ENCODE results near the gene LDB3.

Gene LDB3

GRCh38 chr10:86685893-86686632 is 17.8 kb downstream of the LDB3 start:
- no peak for DNase-seq (ENCODE audit: low read depth)

GRCh38 chr10:86686972-86687371 is 18.7 kb downstream of the LDB3 start:
- DNase-seq (ENCODE audit: low read depth) = no peak

GRCh38 chr10:86687750-86688149 is 19.4 kb downstream of the LDB3 start:
- no peak for DNase-seq (ENCODE audit: low read depth)

GRCh38 chr10:86688398-86688921 is 20.1 kb downstream of the LDB3 start:
- DNase-seq (ENCODE audit: low read depth) = no peak

DNA sequence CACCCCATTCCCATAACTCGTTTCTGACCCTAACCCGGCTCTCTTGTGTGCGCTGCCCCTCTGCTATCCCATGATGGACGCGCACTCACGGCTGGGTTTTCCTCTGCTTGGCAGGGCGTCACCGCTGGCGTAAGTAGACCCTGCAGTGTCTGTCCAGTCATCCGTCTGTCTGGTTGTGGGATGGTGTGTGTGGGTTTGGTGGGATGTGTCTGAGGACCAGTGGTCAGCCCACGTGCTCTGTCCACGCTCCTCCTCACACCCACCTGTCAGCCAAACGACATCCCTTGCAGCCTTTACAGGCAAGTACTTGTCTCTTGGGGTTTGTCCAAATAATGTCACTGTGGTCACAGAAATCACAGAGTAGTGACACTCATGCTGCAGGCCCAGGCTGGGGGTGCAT is 20.8 kb downstream of the LDB3 start:
- no peak for DNase-seq (ENCODE audit: low read depth)

DNA sequence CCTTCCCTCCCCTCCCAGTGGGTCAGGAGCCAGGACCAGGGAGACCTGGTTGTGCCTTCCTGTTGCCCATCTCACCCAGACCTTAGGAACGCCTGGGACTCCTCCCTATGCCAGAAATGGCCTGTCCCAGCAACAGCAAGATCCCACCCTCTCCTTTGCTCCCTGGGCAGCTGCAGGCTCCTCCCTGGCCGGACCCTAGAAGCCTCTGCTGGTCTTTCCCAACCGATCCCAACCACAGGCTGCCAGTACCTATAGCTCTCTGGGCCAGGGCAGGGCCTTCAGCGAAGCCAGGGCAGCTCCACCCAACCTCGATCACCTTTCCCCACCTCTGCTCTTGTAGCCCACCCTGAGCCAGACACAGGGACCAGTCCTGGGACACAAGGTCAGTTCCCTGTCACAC is 21.9 kb downstream of the LDB3 start:
- no peak for DNase-seq (ENCODE audit: low read depth)

- no peak for DNase-seq (ENCODE audit: low read depth)
These were observed 22.4 kb downstream of the LDB3 start for GRCh38 chr10:86690657-86691084.

DNA sequence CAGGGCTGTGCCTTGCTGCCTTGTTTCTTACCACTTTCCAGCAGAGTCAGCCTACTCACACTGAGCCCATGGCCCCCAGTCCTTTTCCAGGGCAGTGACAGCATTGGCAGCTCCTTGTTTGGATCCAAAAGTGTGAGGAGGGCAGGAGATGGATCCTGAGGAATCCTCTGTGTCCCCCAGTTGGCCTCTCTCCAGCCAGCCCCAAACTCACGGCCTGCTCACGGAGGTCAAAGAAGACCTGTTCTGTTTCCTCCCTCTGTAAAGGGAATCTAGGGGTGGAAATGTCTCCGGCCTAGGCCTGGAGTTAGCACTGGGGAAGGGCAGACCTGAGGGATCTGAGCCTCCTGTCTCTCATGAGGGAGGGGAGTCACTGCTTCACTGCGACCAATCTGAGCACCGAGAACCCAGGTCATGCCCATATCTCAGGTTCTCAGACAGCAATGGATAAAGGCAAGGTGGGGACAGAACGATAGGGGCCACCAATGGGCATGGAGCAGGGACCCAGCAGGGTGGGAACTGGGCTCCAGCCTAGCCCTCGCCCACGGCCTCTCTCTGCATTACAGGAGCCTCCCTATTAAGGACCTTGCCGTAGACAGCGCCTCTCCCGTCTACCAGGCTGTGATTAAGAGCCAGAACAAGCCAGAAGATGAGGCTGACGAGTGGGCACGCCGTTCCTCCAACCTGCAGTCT is 23.2 kb downstream of the LDB3 start:
- no peak for DNase-seq (ENCODE audit: low read depth)

GRCh38 chr10:86692023-86692514 is 23.8 kb downstream of the LDB3 start:
- no peak for DNase-seq (ENCODE audit: low read depth)

DNA sequence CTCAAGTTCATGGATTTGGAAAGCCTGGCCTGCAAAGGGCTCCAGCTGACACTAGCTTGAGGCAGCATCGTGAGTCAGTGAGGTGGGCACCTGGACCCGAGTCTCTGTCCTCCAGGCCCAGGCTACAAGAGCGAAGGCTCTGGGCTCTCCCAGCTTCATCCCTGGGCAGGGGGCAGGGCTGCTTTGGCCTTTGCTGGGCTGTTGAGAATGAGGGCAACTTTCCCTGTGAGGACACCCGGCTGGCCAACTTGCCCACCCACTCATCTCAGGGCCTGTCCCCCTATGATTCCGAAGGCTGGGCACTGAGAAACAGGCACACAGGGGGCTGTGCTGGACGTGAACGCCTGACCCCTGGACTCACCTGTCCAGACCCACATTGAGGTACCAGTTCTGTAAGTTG is 24.4 kb downstream of the LDB3 start:
- no peak for DNase-seq (ENCODE audit: low read depth)

DNA sequence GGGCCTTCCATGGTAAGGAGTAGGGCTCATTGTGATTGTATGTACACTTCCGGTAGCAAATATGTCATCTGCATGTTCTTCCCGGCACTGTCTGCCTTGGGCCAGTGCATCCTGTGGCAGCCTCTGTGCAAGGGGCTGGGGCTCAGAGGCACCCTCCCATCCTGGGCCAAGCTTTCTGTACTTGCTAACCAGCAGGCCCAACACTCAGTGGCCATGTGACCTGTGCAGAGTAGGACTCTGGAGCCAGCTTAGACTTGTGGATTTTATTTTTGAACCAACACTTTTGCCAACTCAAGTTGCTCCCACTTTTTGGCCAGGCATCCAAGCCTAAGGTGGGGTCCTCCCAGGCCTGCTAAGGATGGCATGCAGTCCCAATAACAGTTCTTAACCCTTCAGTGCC is 25.0 kb downstream of the LDB3 start:
- no peak for DNase-seq (ENCODE audit: low read depth)

- DNase-seq (ENCODE audit: low read depth) = no peak
These were observed 25.5 kb downstream of the LDB3 start for GRCh38 chr10:86693721-86694369.

- no peak for DNase-seq (ENCODE audit: low read depth)
These were observed 30.1 kb downstream of the LDB3 start for GRCh38 chr10:86698207-86698940.

GRCh38 chr10:86699125-86699524 is 30.8 kb downstream of the LDB3 start:
- DNase-seq (ENCODE audit: low read depth) = no peak

DNA sequence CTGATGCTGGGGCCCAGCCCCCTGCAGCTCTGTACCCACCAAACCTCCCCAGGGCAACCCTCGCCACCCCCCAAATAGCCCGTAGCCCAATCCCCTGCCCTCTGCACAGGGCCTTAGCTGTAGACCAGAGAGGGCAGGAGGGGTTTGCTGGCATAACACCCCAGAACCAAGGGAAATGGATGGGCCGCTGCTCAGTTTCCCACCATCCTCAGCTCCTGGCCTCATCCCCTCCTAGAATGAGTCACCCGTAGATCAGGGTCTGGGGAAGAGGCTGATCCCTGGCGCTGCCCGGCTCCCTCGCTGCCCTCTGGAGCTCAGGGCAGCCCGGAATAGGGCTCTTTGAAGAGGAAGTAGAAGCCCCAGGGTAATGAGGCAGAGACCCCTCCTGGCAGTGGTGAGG is 31.2 kb downstream of the LDB3 start:
- no peak for DNase-seq (ENCODE audit: low read depth)

- DNase-seq (ENCODE audit: low read depth) = no peak
These were observed 31.9 kb downstream of the LDB3 start for GRCh38 chr10:86699991-86700840.

DNA sequence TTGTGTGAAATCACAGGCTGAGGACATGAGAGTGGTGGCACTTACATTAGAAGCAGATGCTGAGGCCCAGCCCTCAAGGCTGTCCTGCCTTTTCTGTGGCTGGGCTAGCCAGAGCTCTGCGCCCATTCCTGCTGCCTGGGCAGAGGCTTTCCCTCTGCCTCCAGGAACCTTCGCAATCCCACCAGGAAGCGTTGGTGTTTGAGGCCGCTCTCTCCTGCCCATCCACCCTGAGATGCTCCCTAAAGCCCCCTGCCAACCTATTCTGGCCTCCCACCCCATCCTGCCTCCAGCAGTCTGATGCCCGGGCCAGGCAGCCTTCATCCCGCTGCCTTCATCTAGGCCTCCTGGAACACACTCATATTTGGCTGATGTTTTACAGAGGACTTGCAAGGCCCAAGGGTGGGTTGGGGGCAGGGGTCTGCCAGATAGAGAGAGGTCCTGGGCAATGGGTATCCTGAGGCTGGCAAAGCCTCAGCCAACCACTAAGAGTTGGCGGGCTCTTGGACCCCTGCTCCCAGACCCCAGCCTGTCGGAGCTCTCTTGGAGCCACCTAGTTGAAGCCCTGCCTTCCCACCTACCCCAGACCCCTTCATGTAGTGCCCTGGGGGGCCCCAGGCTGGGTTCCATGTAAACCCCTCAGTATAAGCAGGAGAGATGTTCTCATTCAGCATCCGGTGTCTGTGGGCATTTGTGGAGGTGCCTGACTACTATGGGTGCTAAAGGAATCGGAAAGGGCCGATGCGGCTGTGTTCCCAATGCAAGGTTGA is 32.7 kb downstream of the LDB3 start:
- no peak for DNase-seq (ENCODE audit: low read depth)

DNA sequence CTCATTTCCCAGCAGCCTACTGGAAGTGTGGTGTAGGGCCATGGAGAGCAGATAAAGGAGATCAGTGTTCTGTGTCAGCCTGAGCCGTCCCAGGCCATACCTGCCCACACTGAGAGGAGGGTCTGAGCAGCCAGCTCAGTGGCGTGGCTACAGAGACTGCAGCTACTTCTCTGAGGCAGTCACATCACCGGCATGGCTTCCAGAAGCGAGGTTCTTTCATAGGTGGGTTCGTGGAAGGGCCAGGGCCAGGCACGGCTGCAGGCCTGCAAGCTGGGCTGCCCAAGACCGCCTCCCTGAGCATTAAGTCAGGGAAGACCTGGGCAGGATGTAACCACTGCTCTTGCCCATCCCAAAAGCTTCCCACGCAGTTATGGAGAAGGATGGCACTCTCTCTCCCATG is 34.9 kb downstream of the LDB3 start:
- DNase-seq (ENCODE audit: low read depth) = no peak

DNA sequence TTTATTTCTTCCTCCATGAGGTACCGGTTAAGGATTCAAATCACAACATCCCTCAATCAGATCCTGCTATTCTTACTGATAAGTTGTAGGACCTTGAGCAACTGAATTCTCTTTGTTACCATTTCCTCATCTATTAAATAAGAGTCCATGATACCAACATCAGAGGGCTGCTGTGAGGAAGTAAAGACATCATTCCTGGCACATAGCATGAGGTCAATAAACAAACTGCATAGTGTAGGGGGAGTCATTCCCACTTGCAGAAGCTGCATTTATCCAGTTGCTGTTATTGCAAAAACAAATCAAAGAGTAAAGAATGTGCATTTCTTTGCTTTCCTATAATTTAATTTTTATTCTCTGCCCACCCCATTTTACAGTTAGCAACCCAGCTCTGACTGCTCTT is 36.8 kb downstream of the LDB3 start:
- DNase-seq (ENCODE audit: low read depth) = no peak

GRCh38 chr10:86705905-86706304 is 37.6 kb downstream of the LDB3 start:
- DNase-seq (ENCODE audit: low read depth) = no peak

Data from stimulated activated CD8-positive, alpha-beta memory T cell treated with anti-CD3 and anti-CD28 coated beads, Interleukin-12 subunit alpha, Interleukin-12 subunit beta, amount 100 ng/mL, for 4 hours (primary cell).